ENCODE measurements around the gene TECTB. TPM values are rescaled to one million over a fixed set of nuclear protein-coding genes. Genes with fewer than 3 reads are reported as not detected.

Gene TECTB
- total RNA-seq, 1 experiment from 2014 or later = not detected

DNA sequence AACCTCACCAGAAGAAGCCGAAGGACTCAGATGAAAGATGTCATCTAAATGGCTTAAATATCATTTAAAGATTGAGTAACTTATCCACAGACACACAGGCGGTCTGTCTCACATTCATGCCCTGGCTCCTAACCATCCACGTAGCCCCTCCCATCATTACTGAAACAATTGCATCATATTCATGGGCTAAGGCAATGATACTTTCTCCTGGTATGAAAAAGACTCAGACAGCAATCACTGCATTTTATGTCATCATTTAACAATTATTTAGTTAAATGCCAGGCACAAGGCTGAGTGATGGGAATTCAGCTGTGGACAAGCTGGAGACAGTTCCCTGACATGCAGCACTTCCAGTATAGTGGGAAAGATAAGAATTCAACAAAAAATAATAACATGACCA, 11.2 kb upstream of the TECTB start:
- ChIA-PET POLR2A (ENCODE audit: unreplicated experiment) (no interaction called here), CTCF (no interaction called here)
- H3K9me2 ChIP-seq (replicated peaks; ENCODE audit: low read length) = no peaks in the 10 kb centered on the region
- no peak overlapping the region for H3K27ac ChIP-seq (ENCODE audit: low read length)
- no peaks in the 10 kb centered on the region for H3K4me1 ChIP-seq (ENCODE audit: insufficient read depth, low read length)
- TF ChIP-seq, protein P1, sequence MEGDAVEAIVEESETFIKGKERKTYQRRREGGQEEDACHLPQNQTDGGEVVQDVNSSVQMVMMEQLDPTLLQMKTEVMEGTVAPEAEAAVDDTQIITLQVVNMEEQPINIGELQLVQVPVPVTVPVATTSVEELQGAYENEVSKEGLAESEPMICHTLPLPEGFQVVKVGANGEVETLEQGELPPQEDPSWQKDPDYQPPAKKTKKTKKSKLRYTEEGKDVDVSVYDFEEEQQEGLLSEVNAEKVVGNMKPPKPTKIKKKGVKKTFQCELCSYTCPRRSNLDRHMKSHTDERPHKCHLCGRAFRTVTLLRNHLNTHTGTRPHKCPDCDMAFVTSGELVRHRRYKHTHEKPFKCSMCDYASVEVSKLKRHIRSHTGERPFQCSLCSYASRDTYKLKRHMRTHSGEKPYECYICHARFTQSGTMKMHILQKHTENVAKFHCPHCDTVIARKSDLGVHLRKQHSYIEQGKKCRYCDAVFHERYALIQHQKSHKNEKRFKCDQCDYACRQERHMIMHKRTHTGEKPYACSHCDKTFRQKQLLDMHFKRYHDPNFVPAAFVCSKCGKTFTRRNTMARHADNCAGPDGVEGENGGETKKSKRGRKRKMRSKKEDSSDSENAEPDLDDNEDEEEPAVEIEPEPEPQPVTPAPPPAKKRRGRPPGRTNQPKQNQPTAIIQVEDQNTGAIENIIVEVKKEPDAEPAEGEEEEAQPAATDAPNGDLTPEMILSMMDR (conservative IDR thresholded peaks at IDR 0.05; ENCODE audit: low read depth, low read length) = no peak
- no peak for TF ChIP-seq EZH2 (IDR thresholded peaks at IDR 0.05; ENCODE audit: low read length, unreplicated experiment)
- no peak for TF ChIP-seq EZH2phosphoT487 (IDR thresholded peaks at IDR 0.05; ENCODE audit: borderline replicate concordance, low read length)
- ATAC-seq = no peak
- no peaks in the 10 kb centered on the region for H4K20me1 ChIP-seq (ENCODE audit: low read length)
- no peaks in the 10 kb centered on the region for H3K79me2 ChIP-seq (ENCODE audit: low read length)
- BruUV-seq (replicated peaks) = no TSS peak
- H3K4me2 ChIP-seq (ENCODE audit: low read length) = no peak overlapping the region
- H3F3A ChIP-seq (ENCODE audit: low read length, unreplicated experiment) = no peaks in the 10 kb centered on the region
- no peak for DNase-seq
- no peak overlapping the region for H3K4me3 ChIP-seq (ENCODE audit: low read length)
- H3K27me3 ChIP-seq (ENCODE audit: low read length) = no peaks in the 10 kb centered on the region
- no peaks in the 10 kb centered on the region for H3K36me3 ChIP-seq (ENCODE audit: low read depth, low read length)
- intact Hi-C loops (cut with micrococcal nuclease) = no loop called here
- H2AFZ ChIP-seq (ENCODE audit: low read length) = no peak overlapping the region
- no peak overlapping the region for H3K9ac ChIP-seq (ENCODE audit: low read length)
- no peaks in the 10 kb centered on the region for H3K9me3 ChIP-seq (ENCODE audit: low read length)

DNA sequence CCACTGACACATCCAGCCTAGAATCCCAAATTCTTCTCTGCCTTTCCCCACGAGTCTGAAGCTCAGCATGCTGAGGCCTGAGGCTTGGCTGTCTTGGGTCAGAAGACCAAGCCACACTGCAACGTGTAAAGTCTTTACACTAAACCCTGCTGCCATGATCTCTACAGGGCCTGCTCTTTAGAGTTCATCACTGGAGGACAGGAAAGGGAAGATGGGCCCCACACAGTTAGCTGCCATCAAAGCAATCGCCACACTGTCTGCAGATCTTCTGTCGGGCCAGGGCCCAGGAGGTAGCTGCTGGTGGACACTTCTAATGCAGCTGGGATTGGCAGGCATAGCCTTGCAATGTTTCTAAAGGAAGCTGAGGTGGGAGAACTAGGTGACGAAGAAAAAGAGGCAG, 8.4 kb upstream of the TECTB start:
- DNase-seq (no peak), ATAC-seq (no peak)
- POLR2A ChIA-PET (ENCODE audit: unreplicated experiment) = no interaction called here
- Histone ChIP-seq H3F3A (ENCODE audit: low read length, unreplicated experiment) (no peaks in the 10 kb centered on the region), H3K4me3 (ENCODE audit: low read length) (no peak overlapping the region), H3K36me3 (ENCODE audit: low read depth, low read length) (no peaks in the 10 kb centered on the region), H2AFZ (ENCODE audit: low read length) (no peak overlapping the region), H3K9ac (ENCODE audit: low read length) (no peak overlapping the region), H3K27ac (ENCODE audit: low read length) (no peak overlapping the region), H3K27me3 (ENCODE audit: low read length) (no peaks in the 10 kb centered on the region), H4K20me1 (ENCODE audit: low read length) (no peaks in the 10 kb centered on the region), H3K9me3 (ENCODE audit: low read length) (no peaks in the 10 kb centered on the region), H3K79me2 (ENCODE audit: low read length) (no peaks in the 10 kb centered on the region), H3K4me1 (ENCODE audit: insufficient read depth, low read length) (0 out of 2 replicates have a peak, but pooled peaks cover 6% of the 10 kb centered on the region), H3K9me2 (replicated peaks; ENCODE audit: low read length) (no peaks in the 10 kb centered on the region), H3K4me2 (ENCODE audit: low read length) (no peak overlapping the region)
- CTCF ChIA-PET = no interaction called here
- no peak for TF ChIP-seq EZH2 (IDR thresholded peaks at IDR 0.05; ENCODE audit: low read length, unreplicated experiment)
- TF ChIP-seq, protein P1 (conservative IDR thresholded peaks at IDR 0.05; ENCODE audit: low read depth, low read length) = no peak
- intact Hi-C loops (cut with micrococcal nuclease) = no loop called here
- no TSS peak for BruUV-seq (replicated peaks)

DNA sequence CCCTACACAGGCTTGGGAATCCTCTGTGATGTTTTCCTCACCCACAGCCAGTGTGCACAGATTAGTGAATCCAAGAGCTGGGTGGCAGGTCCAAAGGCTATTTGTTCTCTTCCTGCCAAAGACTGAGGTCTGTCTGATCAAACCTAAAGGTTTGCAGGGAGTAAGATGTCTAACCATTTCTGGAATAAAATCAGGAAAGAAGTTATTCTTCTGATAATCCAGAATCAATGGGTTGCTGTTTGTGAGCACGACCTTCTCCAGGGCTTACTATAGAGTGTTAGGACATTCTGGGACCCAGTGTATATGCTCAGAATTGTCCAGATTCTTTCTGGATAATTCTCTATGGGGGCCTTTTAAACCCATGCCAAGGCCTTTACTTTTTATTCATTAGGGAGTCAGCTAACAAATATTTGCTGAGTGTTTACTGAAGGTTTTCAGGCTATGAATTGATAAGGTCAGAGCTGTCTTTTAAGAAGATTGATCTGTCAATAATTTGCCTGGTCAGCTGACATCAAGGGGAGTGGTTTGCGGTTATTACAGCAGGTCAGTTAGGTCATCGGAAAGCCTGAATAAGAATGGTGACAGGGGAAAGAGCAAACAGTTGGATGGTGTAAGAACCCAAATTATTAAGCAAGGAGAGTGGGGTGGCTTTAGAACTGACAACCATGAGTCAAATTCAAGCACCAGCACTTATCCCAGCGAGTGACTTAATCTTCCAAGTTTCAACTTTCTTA, 7.5 kb upstream of the TECTB start:
- no peak overlapping the region for H3K9ac ChIP-seq (ENCODE audit: low read length)
- H3F3A ChIP-seq (ENCODE audit: low read length, unreplicated experiment) = no peaks in the 10 kb centered on the region
- H3K9me3 ChIP-seq (ENCODE audit: low read length) = no peaks in the 10 kb centered on the region
- CTCF ChIA-PET = no interaction called here
- no peak overlapping the region for H3K4me2 ChIP-seq (ENCODE audit: low read length)
- DNase-seq (no peak), ATAC-seq (no peak)
- H2AFZ ChIP-seq (ENCODE audit: low read length) = no peak overlapping the region
- H3K4me3 ChIP-seq (ENCODE audit: low read length) = no peak overlapping the region
- H4K20me1 ChIP-seq (ENCODE audit: low read length) = no peaks in the 10 kb centered on the region
- intact Hi-C loops (cut with micrococcal nuclease) = no loop called here
- H3K4me1 ChIP-seq (ENCODE audit: insufficient read depth, low read length) = peaks cover 6% of the 10 kb centered on the region; the same call in 1 of the 2 replicates
- no peaks in the 10 kb centered on the region for H3K36me3 ChIP-seq (ENCODE audit: low read depth, low read length)
- H3K27ac ChIP-seq (ENCODE audit: low read length) = no peak overlapping the region
- no peaks in the 10 kb centered on the region for H3K79me2 ChIP-seq (ENCODE audit: low read length)
- no peak for TF ChIP-seq EZH2 (IDR thresholded peaks at IDR 0.05; ENCODE audit: low read length, unreplicated experiment)
- TF ChIP-seq, protein P1 (conservative IDR thresholded peaks at IDR 0.05; ENCODE audit: low read depth, low read length) = no peak
- no peak for TF ChIP-seq EZH2phosphoT487 (IDR thresholded peaks at IDR 0.05; ENCODE audit: borderline replicate concordance, low read length)
- no peaks in the 10 kb centered on the region for H3K27me3 ChIP-seq (ENCODE audit: low read length)
- no peaks in the 10 kb centered on the region for H3K9me2 ChIP-seq (replicated peaks; ENCODE audit: low read length)
- no TSS peak for BruUV-seq (replicated peaks)
- POLR2A ChIA-PET (ENCODE audit: unreplicated experiment) = no interaction called here

Measured in PC-3 (cell line).